Gastrocnemius medialis (tissue), 4 donors: ENCODE results near the gene TUBA8.

ENCODE experiments used
- CTCF ChIP-seq, 5 experiments: fragments of 450-650 bp in 3 of 5; fragments of 200-600 bp in 2 of 5; sonication (generic) in 2 of 5; IDR thresholded peaks in 4 of 5; conservative IDR thresholded peaks in 1 of 5; 1 replicate in 4 of 5; 2 replicates in 1 of 5; pipeline ENCODE4 v1.5.1; 2016 to 2019; ENCODE audit warnings: antibody characterized with exemption in 5 of 5, mild to moderate bottlenecking in 3 of 5, moderate library complexity in 3 of 5
- POLR2A ChIP-seq, 2 donors: fragments of 450-650 bp; IDR thresholded peaks; one replicate each; pipeline ENCODE4 v1.6.1; 2017; ENCODE audit warnings: antibody characterized with exemption in 2 of 2, mild to moderate bottlenecking in 2 of 2, moderate library complexity in 2 of 2

- TF ChIP-seq CTCF (IDR thresholded peaks at IDR 0.05 in 4 of 5, conservative IDR thresholded peaks at IDR 0.05 in 1 of 5) (no peak), POLR2A (IDR thresholded peaks at IDR 0.05) (no peak)
These were observed 23.2 kb upstream of the TUBA8 start for GRCh38 chr22:18087350-18087855.
